SU-DHL-6 (cell line): ENCODE data around the gene PPME1.

Experiments
- H2AFZ ChIP-seq: fragments of 200-600 bp; sonication (generic); 2 replicates; pipeline ENCODE4 v1.6.1; 2014; ENCODE audit warnings: low read depth, mild to moderate bottlenecking, moderate library complexity, mixed read lengths, antibody characterized with exemption, low read length; ENCODE audit not compliant: severe bottlenecking
- H3F3A ChIP-seq: fragments of 200-600 bp; shearing (Covaris generic); 2 replicates; pipeline ENCODE4 v1.6.0; 2016; ENCODE audit warnings: antibody characterized with exemption, mild to moderate bottlenecking; ENCODE audit not compliant: insufficient read depth
- H3K27ac ChIP-seq: fragments of 200-600 bp; sonication (generic); 2 replicates; pipeline ENCODE4 v1.5.1; 2016; ENCODE audit warnings: low read depth, mild to moderate bottlenecking, low read length, moderate library complexity, mixed read lengths
- H3K27me3 ChIP-seq: fragments of 200-600 bp; sonication (generic), shearing (Covaris generic); 2 replicates; pipeline ENCODE4 v1.6.0; 2014; ENCODE audit warnings: mild to moderate bottlenecking, low read length
- H3K36me3 ChIP-seq: fragments of 200-600 bp; sonication (generic); 2 replicates; pipeline ENCODE4 v1.6.1; 2014; ENCODE audit warnings: mild to moderate bottlenecking, low read length, mixed read lengths
- H3K4me2 ChIP-seq: fragments of 300-600, 200-600 bp; shearing (Covaris generic), sonication (generic); 2 replicates; pipeline ENCODE4 v1.6.0; 2014; ENCODE audit warnings: low read length, low read depth, mild to moderate bottlenecking; ENCODE audit not compliant: poor library complexity, severe bottlenecking
- H3K4me3 ChIP-seq: fragments of 200-600 bp; sonication (generic); 2 replicates; pipeline ENCODE4 v1.5.1; 2014; ENCODE audit warnings: antibody characterized with exemption, low read length, mild to moderate bottlenecking, mixed read lengths; ENCODE audit not compliant: insufficient read depth, poor library complexity, severe bottlenecking
- H3K79me2 ChIP-seq: fragments of 200-600 bp; sonication (generic); 2 replicates; pipeline ENCODE4 v1.6.1; 2014; ENCODE audit warnings: mild to moderate bottlenecking, low read length, moderate library complexity; ENCODE audit not compliant: insufficient read depth
- H3K9ac ChIP-seq: fragments of 200-600 bp; sonication (generic); 2 replicates; pipeline ENCODE4 v1.7.0; 2014; ENCODE audit warnings: mild to moderate bottlenecking, low read length
- H3K9me2 ChIP-seq: fragments of 200-600 bp; sonication (generic); replicated peaks from 2 replicates; pipeline ENCODE4 v1.6.1; 2014; ENCODE audit warnings: low read length; ENCODE audit not compliant: insufficient read depth
- H3K9me3 ChIP-seq: fragments of 200-600 bp; sonication (generic); 2 replicates; pipeline ENCODE4 v1.6.1; 2014; ENCODE audit warnings: low read length, mixed read lengths; ENCODE audit not compliant: insufficient read depth
- H4K20me1 ChIP-seq: fragments of 200-600 bp; sonication (generic); 2 replicates; pipeline ENCODE4 v1.6.1; 2014; ENCODE audit warnings: low read depth, mild to moderate bottlenecking, antibody characterized with exemption, low read length, moderate library complexity, mixed read lengths
- EZH2phosphoT487 ChIP-seq: fragments of 200-600 bp; sonication (generic), shearing (Covaris generic); conservative IDR thresholded peaks from 2 replicates; pipeline ENCODE4 v1.6.1; 2018; ENCODE audit warnings: mild to moderate bottlenecking, antibody characterized with exemption, low read length, moderate library complexity, mixed read lengths
- TF ChIP-seq, protein P1 (sequence below): fragments of 200-600 bp; sonication (generic); IDR thresholded peaks from one replicate; pipeline ENCODE4 v1.5.1; 2017; ENCODE audit warnings: antibody characterized with exemption, mild to moderate bottlenecking, low read length, moderate library complexity; ENCODE audit not compliant: insufficient read depth, poor library complexity, severe bottlenecking

Gene PPME1

DNA sequence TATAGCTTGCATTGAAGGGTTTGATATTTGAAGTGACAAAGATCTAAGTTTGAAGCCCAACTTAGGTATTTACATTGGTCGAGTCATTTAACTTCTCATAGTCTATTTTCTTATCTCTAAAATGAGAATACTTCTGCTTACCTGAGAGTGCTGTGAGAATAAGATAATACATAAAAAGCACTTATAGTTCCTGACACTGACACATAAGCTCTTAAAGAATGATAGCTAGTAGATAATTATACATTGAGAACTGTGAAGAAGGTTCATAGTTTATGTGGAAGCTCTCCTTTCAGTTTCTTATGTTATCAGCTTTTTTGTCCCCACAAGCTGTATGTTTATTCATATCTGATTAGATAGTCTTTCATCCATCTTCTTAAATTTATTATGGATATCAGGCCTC, 4.8 kb downstream of the PPME1 start:
- H3K79me2 ChIP-seq, result peaks cover 77% of the 10 kb centered on the region
- no peaks in the 10 kb centered on the region for H3K9me2 ChIP-seq
- H3K27ac ChIP-seq, result no peak overlapping the region
- no peaks in the 10 kb centered on the region for H4K20me1 ChIP-seq
- H3K4me3 ChIP-seq, result no peak overlapping the region
- 0 out of 2 replicates have a peak, but pooled peaks cover 8% of the 10 kb centered on the region for H3F3A ChIP-seq
- peaks cover 3% of the 10 kb centered on the region; the same call in 1 of the 2 replicates for H3K36me3 ChIP-seq
- no peaks in the 10 kb centered on the region for H3K27me3 ChIP-seq
- no peak overlapping the region for H3K4me2 ChIP-seq
- no peak overlapping the region for H3K9ac ChIP-seq
- H3K9me3 ChIP-seq, result no peaks in the 10 kb centered on the region
- TF ChIP-seq EZH2phosphoT487, result no peak
- TF ChIP-seq, protein P1, sequence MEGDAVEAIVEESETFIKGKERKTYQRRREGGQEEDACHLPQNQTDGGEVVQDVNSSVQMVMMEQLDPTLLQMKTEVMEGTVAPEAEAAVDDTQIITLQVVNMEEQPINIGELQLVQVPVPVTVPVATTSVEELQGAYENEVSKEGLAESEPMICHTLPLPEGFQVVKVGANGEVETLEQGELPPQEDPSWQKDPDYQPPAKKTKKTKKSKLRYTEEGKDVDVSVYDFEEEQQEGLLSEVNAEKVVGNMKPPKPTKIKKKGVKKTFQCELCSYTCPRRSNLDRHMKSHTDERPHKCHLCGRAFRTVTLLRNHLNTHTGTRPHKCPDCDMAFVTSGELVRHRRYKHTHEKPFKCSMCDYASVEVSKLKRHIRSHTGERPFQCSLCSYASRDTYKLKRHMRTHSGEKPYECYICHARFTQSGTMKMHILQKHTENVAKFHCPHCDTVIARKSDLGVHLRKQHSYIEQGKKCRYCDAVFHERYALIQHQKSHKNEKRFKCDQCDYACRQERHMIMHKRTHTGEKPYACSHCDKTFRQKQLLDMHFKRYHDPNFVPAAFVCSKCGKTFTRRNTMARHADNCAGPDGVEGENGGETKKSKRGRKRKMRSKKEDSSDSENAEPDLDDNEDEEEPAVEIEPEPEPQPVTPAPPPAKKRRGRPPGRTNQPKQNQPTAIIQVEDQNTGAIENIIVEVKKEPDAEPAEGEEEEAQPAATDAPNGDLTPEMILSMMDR, result no peak
- no peak overlapping the region for H2AFZ ChIP-seq

DNA sequence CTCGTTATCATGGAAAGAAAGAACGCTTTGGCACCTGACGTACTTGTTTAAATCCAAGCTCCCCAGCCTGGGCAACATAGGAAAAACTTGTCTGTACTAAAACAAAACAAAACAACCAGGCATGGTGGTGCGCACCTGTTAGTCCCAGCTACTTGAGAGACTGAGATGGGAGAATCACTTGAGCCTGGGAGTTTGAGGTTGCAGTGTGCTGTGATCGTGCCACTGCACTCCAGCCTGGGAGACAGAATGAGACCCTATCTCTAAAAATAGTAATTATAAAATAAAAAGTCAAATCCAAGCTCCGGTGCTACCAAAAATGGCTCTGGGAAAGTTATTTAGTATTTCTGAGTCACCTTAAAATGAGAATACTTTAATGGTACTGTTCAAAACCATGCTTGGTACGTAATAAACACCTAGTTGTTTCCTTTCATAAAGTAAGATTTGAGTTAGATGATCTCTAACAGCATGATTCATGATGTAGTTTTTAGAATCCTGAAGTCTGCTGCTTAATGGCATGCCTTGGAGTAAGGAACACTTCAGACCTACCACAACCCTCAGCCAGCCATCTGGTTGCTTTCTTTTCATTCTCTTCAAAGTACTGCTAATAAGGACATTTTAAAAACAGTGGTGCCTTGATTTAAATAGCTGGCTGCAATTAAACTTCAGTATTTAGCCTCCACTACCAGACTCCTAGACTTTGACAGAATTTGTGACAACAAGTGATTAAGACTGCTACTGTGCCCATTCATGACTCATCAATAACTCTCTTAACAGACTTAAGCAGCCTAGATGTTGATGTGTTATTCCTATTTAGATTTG, 8.4 kb downstream of the PPME1 start:
- Histone ChIP-seq H3K9me3 (no peaks in the 10 kb centered on the region), H3K27me3 (no peaks in the 10 kb centered on the region), H3K9me2 (no peaks in the 10 kb centered on the region), H3K27ac (no peak overlapping the region), H4K20me1 (no peaks in the 10 kb centered on the region), H3K9ac (no peak overlapping the region), H3K4me3 (no peak overlapping the region), H3K79me2 (peaks cover 67% of the 10 kb centered on the region), H3K36me3 (peaks cover 3% of the 10 kb centered on the region; the same call in 1 of the 2 replicates), H3F3A (no peaks in the 10 kb centered on the region; the same call in 1 of the 2 replicates), H2AFZ (no peak overlapping the region), H3K4me2 (no peak overlapping the region)
- TF ChIP-seq EZH2phosphoT487, result no peak
- TF ChIP-seq, protein P1, result no peak

DNA sequence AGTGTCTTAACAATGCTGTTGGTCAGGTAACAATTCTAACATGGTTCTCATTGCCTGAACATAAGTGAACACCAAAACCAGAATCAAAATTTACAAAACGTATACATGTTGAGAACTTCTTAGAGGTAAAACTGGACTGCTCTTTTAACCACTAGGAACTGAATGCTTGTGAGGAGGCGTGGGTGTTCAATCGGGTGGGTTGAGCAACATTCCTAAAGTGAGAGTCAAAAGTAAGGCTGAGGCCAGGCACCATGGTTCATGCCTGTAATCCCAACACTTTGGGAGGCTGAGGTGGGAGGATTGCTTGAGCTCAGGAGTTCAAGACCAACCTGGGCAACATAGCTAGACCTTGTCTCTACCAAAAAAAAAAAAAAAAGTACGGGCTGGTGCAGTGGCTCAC, 11.5 kb downstream of the PPME1 start:
- Histone ChIP-seq H3K79me2 (peaks cover 73% of the 10 kb centered on the region), H3K4me2 (no peak overlapping the region), H3K9me3 (no peaks in the 10 kb centered on the region), H3K4me3 (no peak overlapping the region), H3K27me3 (no peaks in the 10 kb centered on the region), H3F3A (no peaks in the 10 kb centered on the region; the same call in 1 of the 2 replicates), H3K9ac (no peak overlapping the region), H3K36me3 (peaks cover 3% of the 10 kb centered on the region; the same call in 1 of the 2 replicates), H4K20me1 (no peaks in the 10 kb centered on the region), H2AFZ (no peak overlapping the region), H3K9me2 (no peaks in the 10 kb centered on the region), H3K27ac (no peak overlapping the region)
- TF ChIP-seq EZH2phosphoT487, result no peak
- TF ChIP-seq, protein P1, result no peak
